ENCODE measurements around the gene HSD17B13.

HSD17B13 gene

GRCh38 chr4:87353592-87353991 lies 30.9 kb upstream of the HSD17B13 start:
- TF ChIP-seq SIN3A (IDR thresholded peaks at IDR 0.05; ENCODE audit: borderline replicate concordance, insufficient read depth, low read length), result no peak
- TF ChIP-seq TAF1 (IDR thresholded peaks at IDR 0.05; ENCODE audit: borderline replicate concordance, insufficient read depth, low read length), result no peak
- no peak for TF ChIP-seq POLR2AphosphoS5 (IDR thresholded peaks at IDR 0.05; ENCODE audit: low read depth, low read length)
- TF ChIP-seq REST (IDR thresholded peaks at IDR 0.05; ENCODE audit: insufficient read depth in 1 of 2, low read depth in 2 of 2, low read length in 2 of 2), result no peak

GRCh38 chr4:87345139-87345538 lies 22.5 kb upstream of the HSD17B13 start:
- TF ChIP-seq REST (IDR thresholded peaks at IDR 0.05; ENCODE audit: insufficient read depth in 1 of 2, low read depth in 2 of 2, low read length in 2 of 2), result no peak
- no peak for TF ChIP-seq FOXP2 (optimal IDR thresholded peaks at IDR 0.05; ENCODE audit: borderline replicate concordance, extremely low read depth, extremely low read length, insufficient read depth)
- TF ChIP-seq TAF1 (IDR thresholded peaks at IDR 0.05; ENCODE audit: borderline replicate concordance, insufficient read depth, low read length), result no peak
- TF ChIP-seq SIN3A (IDR thresholded peaks at IDR 0.05; ENCODE audit: borderline replicate concordance, insufficient read depth, low read length), result no peak
- no peak for TF ChIP-seq POLR2AphosphoS5 (IDR thresholded peaks at IDR 0.05; ENCODE audit: low read depth, low read length)

- no peak for TF ChIP-seq TAF1 (IDR thresholded peaks at IDR 0.05; ENCODE audit: borderline replicate concordance, insufficient read depth, low read length)
- no peak for TF ChIP-seq REST (IDR thresholded peaks at IDR 0.05; ENCODE audit: insufficient read depth in 1 of 2, low read depth in 2 of 2, low read length in 2 of 2)
- TF ChIP-seq FOXP2 (optimal IDR thresholded peaks at IDR 0.05; ENCODE audit: borderline replicate concordance, extremely low read depth, extremely low read length, insufficient read depth), result no peak
- no peak for TF ChIP-seq SIN3A (IDR thresholded peaks at IDR 0.05; ENCODE audit: borderline replicate concordance, insufficient read depth, low read length)
- no peak for TF ChIP-seq POLR2AphosphoS5 (IDR thresholded peaks at IDR 0.05; ENCODE audit: low read depth, low read length)
Observed at GRCh38 chr4:87342872-87343271, 20.2 kb upstream of the HSD17B13 start.

- TF ChIP-seq SIN3A (IDR thresholded peaks at IDR 0.05; ENCODE audit: borderline replicate concordance, insufficient read depth, low read length) (no peak), POLR2AphosphoS5 (IDR thresholded peaks at IDR 0.05; ENCODE audit: low read depth, low read length) (no peak), REST (IDR thresholded peaks at IDR 0.05; ENCODE audit: insufficient read depth in 1 of 2, low read depth in 2 of 2, low read length in 2 of 2) (no peak), FOXP2 (optimal IDR thresholded peaks at IDR 0.05; ENCODE audit: borderline replicate concordance, extremely low read depth, extremely low read length, insufficient read depth) (no peak), TAF1 (IDR thresholded peaks at IDR 0.05; ENCODE audit: borderline replicate concordance, insufficient read depth, low read length) (no peak)
Observed at GRCh38 chr4:87339440-87339839, 16.8 kb upstream of the HSD17B13 start.

- TF ChIP-seq FOXP2 (optimal IDR thresholded peaks at IDR 0.05; ENCODE audit: borderline replicate concordance, extremely low read depth, extremely low read length, insufficient read depth) (no peak), REST (IDR thresholded peaks at IDR 0.05; ENCODE audit: insufficient read depth in 1 of 2, low read depth in 2 of 2, low read length in 2 of 2) (no peak), POLR2AphosphoS5 (IDR thresholded peaks at IDR 0.05; ENCODE audit: low read depth, low read length) (no peak), SIN3A (IDR thresholded peaks at IDR 0.05; ENCODE audit: borderline replicate concordance, insufficient read depth, low read length) (no peak), TAF1 (IDR thresholded peaks at IDR 0.05; ENCODE audit: borderline replicate concordance, insufficient read depth, low read length) (no peak)
Observed at GRCh38 chr4:87337361-87337760, 14.7 kb upstream of the HSD17B13 start.

Measured in PFSK-1 (cell line).